H9 (cell line): ENCODE results near the gene ZPR1. TPM values are rescaled to one million over a fixed set of nuclear protein-coding genes. Genes with fewer than 3 reads are reported as not detected.

Experiments used
- DNase-seq: peaks from one replicate; pipeline ENCODE4 v3.0.0-alpha.2; 2017
- H2AFZ ChIP-seq: one replicate; pipeline ENCODE4 v1.6.1; 2013; ENCODE audit warnings: mild to moderate bottlenecking, low read length, control low read depth, moderate library complexity
- H2AK5ac ChIP-seq: 2 replicates; pipeline ENCODE4 v1.6.1; 2013; ENCODE audit warnings: low read length, control low read depth, mixed read lengths; ENCODE audit not compliant: insufficient read length
- H2BK120ac ChIP-seq: one replicate; pipeline ENCODE4 v1.6.1; 2013; ENCODE audit warnings: low read depth, mild to moderate bottlenecking, low read length, control low read depth, inconsistent platforms; ENCODE audit not compliant: poor library complexity, severe bottlenecking
- H2BK12ac ChIP-seq: 2 replicates; pipeline ENCODE4 v1.6.1; 2013; ENCODE audit warnings: low read length, control low read depth, mixed read lengths, low read depth; ENCODE audit not compliant: insufficient read length
- H2BK15ac ChIP-seq: 2 replicates; pipeline ENCODE4 v1.6.1; 2013; ENCODE audit warnings: low read depth, low read length, control low read depth
- H2BK20ac ChIP-seq: one replicate; pipeline ENCODE4 v1.6.1; 2013; ENCODE audit warnings: low read depth, mild to moderate bottlenecking, low read length, control low read depth, inconsistent platforms; ENCODE audit not compliant: poor library complexity, severe bottlenecking
- H2BK5ac ChIP-seq: 2 replicates; pipeline ENCODE4 v1.6.1; 2013; ENCODE audit warnings: low read length, control low read depth, mixed read lengths; ENCODE audit not compliant: insufficient read length
- H3K14ac ChIP-seq: 2 replicates; pipeline ENCODE4 v1.6.1; 2013; ENCODE audit warnings: low read length, control low read depth; ENCODE audit not compliant: insufficient read depth
- H3K18ac ChIP-seq: 2 replicates; pipeline ENCODE4 v1.6.1; 2013; ENCODE audit warnings: low read depth, mild to moderate bottlenecking, mixed read lengths, low read length, control low read depth; ENCODE audit not compliant: insufficient read length
- H3K23ac ChIP-seq: 2 replicates; pipeline ENCODE4 v1.6.1; 2013; ENCODE audit warnings: low read length, control low read depth, mixed read lengths, low read depth; ENCODE audit not compliant: insufficient read length
- H3K23me2 ChIP-seq: 2 replicates; pipeline ENCODE4 v1.6.1; 2013; ENCODE audit warnings: low read depth, mild to moderate bottlenecking, mixed read lengths, low read length, control low read depth; ENCODE audit not compliant: insufficient read length, poor library complexity, severe bottlenecking
- H3K27ac ChIP-seq: 2 replicates; pipeline ENCODE4 v1.5.1; 2013; ENCODE audit warnings: low read length, control low read depth, mixed read lengths, low read depth; ENCODE audit not compliant: insufficient read length
- H3K27me3 ChIP-seq: 2 replicates; pipeline ENCODE4 v1.6.1; 2013; ENCODE audit warnings: low read length, control low read depth, inconsistent platforms; ENCODE audit not compliant: insufficient read depth
- H3K4ac ChIP-seq: 2 replicates; pipeline ENCODE4 v1.6.1; 2013; ENCODE audit warnings: low read depth, mild to moderate bottlenecking, control low read depth, inconsistent platforms, low read length, moderate library complexity
- H3K4me1 ChIP-seq: 2 replicates; pipeline ENCODE4 v1.6.1; 2013; ENCODE audit warnings: low read length, control low read depth, inconsistent platforms; ENCODE audit not compliant: insufficient read depth
- H3K4me2 ChIP-seq: 2 replicates; pipeline ENCODE4 v1.6.1; 2013; ENCODE audit warnings: low read length, control low read depth, mixed read lengths; ENCODE audit not compliant: insufficient read length, insufficient read depth
- H3K56ac ChIP-seq: 2 replicates; pipeline ENCODE4 v1.6.1; 2013; ENCODE audit warnings: low read depth, mild to moderate bottlenecking, mixed read lengths, low read length, control low read depth; ENCODE audit not compliant: insufficient read length
- H3K79me1 ChIP-seq: 2 replicates; pipeline ENCODE4 v1.6.1; 2013; ENCODE audit warnings: low read depth, mild to moderate bottlenecking, moderate library complexity, low read length, control low read depth, inconsistent platforms; ENCODE audit not compliant: insufficient read depth, poor library complexity, severe bottlenecking
- H3K79me2 ChIP-seq: 2 replicates; pipeline ENCODE4 v1.6.1; 2013; ENCODE audit warnings: low read length, control low read depth, inconsistent platforms; ENCODE audit not compliant: insufficient read depth
- H3K9ac ChIP-seq: 2 replicates; pipeline ENCODE4 v1.6.1; 2013; ENCODE audit warnings: low read length, control low read depth, mixed read lengths; ENCODE audit not compliant: insufficient read length; ENCODE audit errors: extremely low read depth
- H3K9me3 ChIP-seq: one replicate; pipeline ENCODE4 v1.6.1; 2013; ENCODE audit warnings: low read depth, low read length, inconsistent platforms; ENCODE audit not compliant: control insufficient read depth
- H3T11ph ChIP-seq: one replicate; pipeline ENCODE4 v1.6.1; 2013; ENCODE audit warnings: mild to moderate bottlenecking, low read length, control low read depth, inconsistent platforms
- H4K20me1 ChIP-seq: one replicate; pipeline ENCODE4 v1.6.1; 2013; ENCODE audit not compliant: control insufficient read depth, insufficient read length, insufficient read depth
- H4K5ac ChIP-seq: 2 replicates; pipeline ENCODE4 v1.6.1; 2013; ENCODE audit warnings: low read depth, mild to moderate bottlenecking, mixed read lengths, low read length, control low read depth; ENCODE audit not compliant: insufficient read length
- H4K8ac ChIP-seq: replicated peaks from 2 replicates; pipeline ENCODE4 v1.6.1; 2013; ENCODE audit warnings: low read length, control low read depth, mixed read lengths, low read depth; ENCODE audit not compliant: insufficient read length
- H4K91ac ChIP-seq: 2 replicates; pipeline ENCODE4 v1.6.1; 2013; ENCODE audit warnings: low read depth, mild to moderate bottlenecking, moderate library complexity, mixed read lengths, low read length, control low read depth; ENCODE audit not compliant: insufficient read length
- H3K27ac Mint-ChIP-seq, 3 experiments: 2 replicates in 2 of 3; 3 replicates in 1 of 3; pipeline ENCODE4 v1.8.0; 2020 to 2021; ENCODE audit warnings: mixed read lengths in 3 of 3, mild to moderate bottlenecking in 1 of 3, moderate library complexity in 1 of 3
- H3K27me3 Mint-ChIP-seq: 2 replicates; pipeline ENCODE4 v1.8.0; 2021; ENCODE audit warnings: low read depth, mild to moderate bottlenecking, moderate library complexity, mixed read lengths
- H3K36me3 Mint-ChIP-seq, 3 experiments: 2 replicates in 2 of 3; 3 replicates in 1 of 3; pipeline ENCODE4 v1.8.0; 2020 to 2021; ENCODE audit warnings: low read depth in 3 of 3, mixed read lengths in 3 of 3; ENCODE audit not compliant: insufficient read depth in 1 of 3
- H3K4me1 Mint-ChIP-seq, 2 experiments: 2 replicates each; pipeline ENCODE4 v1.8.0; 2020; ENCODE audit warnings: mixed read lengths in 2 of 2
- H3K4me3 Mint-ChIP-seq, 2 experiments: 2 replicates in 1 of 2; 3 replicates in 1 of 2; pipeline ENCODE4 v1.8.0; 2020 to 2021; ENCODE audit warnings: mild to moderate bottlenecking in 2 of 2, mixed read lengths in 2 of 2, moderate library complexity in 1 of 2
- H3K9me3 Mint-ChIP-seq, 2 experiments: 2 replicates in 1 of 2; 3 replicates in 1 of 2; pipeline ENCODE4 v1.8.0; 2020; ENCODE audit warnings: mild to moderate bottlenecking in 2 of 2, mixed read lengths in 2 of 2, moderate library complexity in 1 of 2
- WGBS: extraction: QIAGEN DNeasy Blood & Tissue Kit; methylation state at CpG from one replicate; pipeline ENCODE4 v1.1.7; 2013; ENCODE audit warnings: missing lambda C conversion rate, low lambda C conversion rate, mixed read lengths; ENCODE audit not compliant: insufficient read length; ENCODE audit errors: extremely low coverage; 5-methylcytosine and 5-hydroxymethylcytosine counted together
- total RNA-seq: library from RNA; stranded (reverse); gene quantifications from 2 replicates; pipeline ENCODE4 v1.2.1, GENCODE V29; 2021
- TF ChIP-seq, protein P1 (sequence below): fragments of 200-600 bp; sonication (generic); conservative IDR thresholded peaks from 3 replicates; pipeline ENCODE4 v1.8.0; 2021; ENCODE audit warnings: antibody characterized with exemption, mild to moderate bottlenecking

The ZPR1 gene
- total RNA-seq, 1 experiment from 2014 or later: 82.0 TPM

DNA sequence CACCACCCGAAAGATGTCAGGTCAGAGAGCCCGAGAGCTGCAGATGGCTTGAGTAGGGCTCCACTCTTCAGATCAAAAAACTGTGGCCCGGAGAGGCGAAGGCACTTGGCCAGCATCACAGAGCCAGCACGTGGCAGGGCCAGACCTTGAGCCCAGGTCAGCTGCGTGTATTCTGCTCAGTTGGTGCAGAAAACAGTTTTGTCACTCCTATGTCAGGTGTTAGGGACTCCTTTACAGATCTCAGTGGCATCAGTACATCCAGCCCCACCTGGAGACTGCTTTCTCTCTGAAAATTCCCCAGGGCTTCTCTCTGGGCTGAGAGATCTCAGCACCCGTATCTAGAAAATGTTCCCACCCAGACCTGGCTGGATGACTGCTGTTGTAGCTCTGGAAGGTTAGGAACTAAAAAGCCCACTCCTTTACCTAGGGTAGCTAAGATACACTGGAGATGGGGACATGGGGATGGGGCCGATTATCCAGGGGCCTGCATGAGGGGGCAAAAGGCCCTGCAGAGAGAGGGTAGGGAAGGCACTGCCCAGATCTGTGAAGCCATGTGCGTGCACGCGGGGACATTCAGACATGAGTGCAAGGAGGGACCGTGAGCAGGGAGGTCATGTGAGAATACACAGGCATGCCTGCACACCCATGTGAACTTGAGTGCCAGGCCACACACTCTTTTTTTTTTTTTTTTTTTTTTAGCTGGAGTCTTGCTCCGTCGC, 46.2 kb upstream of the ZPR1 start:
- no peak overlapping the region for H3K23ac ChIP-seq
- no peak for DNase-seq
- no peak overlapping the region for H3K4me2 ChIP-seq
- H3K4me1 ChIP-seq: no peaks in the 10 kb centered on the region
- H3K4ac ChIP-seq: no peak overlapping the region
- no peak overlapping the region for H3K27ac ChIP-seq
- no CpG with 5 or more reads among the region's 14 CpGs for WGBS
- no peak overlapping the region for H2BK12ac ChIP-seq
- Mint-ChIP-seq H3K36me3 (no peaks in the 10 kb centered on the region; a peak in 1 of 7 replicates), H3K9me3 (peaks cover 3 to 5% of the 10 kb centered on the region in 2 experiments; a peak in 3 of 5 replicates), H3K4me1 (peaks cover 25 to 28% of the 10 kb centered on the region in 2 experiments), H3K4me3 (no peak overlapping the region), H3K27me3 (peaks cover 22% of the 10 kb centered on the region), H3K27ac (no peak overlapping the region; a peak in 1 of 7 replicates)
- H3K9me3 ChIP-seq: no peaks in the 10 kb centered on the region
- no peaks in the 10 kb centered on the region for H4K20me1 ChIP-seq
- no peak overlapping the region for H2BK120ac ChIP-seq
- no peaks in the 10 kb centered on the region for H3K27me3 ChIP-seq
- no peak overlapping the region for H2AK5ac ChIP-seq
- H2BK5ac ChIP-seq: no peak overlapping the region
- no peak overlapping the region for H3K18ac ChIP-seq
- no peak overlapping the region for H3K56ac ChIP-seq
- H4K91ac ChIP-seq: no peak overlapping the region
- no peaks in the 10 kb centered on the region for H3K79me1 ChIP-seq
- H4K5ac ChIP-seq: no peak overlapping the region
- no peak overlapping the region for H3K14ac ChIP-seq
- H4K8ac ChIP-seq: no peak overlapping the region
- no peak overlapping the region for H3K9ac ChIP-seq
- no peak overlapping the region for H2AFZ ChIP-seq
- no peak overlapping the region for H2BK20ac ChIP-seq
- TF ChIP-seq, protein P1, sequence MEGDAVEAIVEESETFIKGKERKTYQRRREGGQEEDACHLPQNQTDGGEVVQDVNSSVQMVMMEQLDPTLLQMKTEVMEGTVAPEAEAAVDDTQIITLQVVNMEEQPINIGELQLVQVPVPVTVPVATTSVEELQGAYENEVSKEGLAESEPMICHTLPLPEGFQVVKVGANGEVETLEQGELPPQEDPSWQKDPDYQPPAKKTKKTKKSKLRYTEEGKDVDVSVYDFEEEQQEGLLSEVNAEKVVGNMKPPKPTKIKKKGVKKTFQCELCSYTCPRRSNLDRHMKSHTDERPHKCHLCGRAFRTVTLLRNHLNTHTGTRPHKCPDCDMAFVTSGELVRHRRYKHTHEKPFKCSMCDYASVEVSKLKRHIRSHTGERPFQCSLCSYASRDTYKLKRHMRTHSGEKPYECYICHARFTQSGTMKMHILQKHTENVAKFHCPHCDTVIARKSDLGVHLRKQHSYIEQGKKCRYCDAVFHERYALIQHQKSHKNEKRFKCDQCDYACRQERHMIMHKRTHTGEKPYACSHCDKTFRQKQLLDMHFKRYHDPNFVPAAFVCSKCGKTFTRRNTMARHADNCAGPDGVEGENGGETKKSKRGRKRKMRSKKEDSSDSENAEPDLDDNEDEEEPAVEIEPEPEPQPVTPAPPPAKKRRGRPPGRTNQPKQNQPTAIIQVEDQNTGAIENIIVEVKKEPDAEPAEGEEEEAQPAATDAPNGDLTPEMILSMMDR: no peak
- H3T11ph ChIP-seq: no peak overlapping the region
- H2BK15ac ChIP-seq: no peak overlapping the region
- no peaks in the 10 kb centered on the region for H3K79me2 ChIP-seq
- peaks cover 6% of the 10 kb centered on the region for H3K23me2 ChIP-seq
